ENCODE data around the gene RASGRF1. TPM values are rescaled to one million over a fixed set of nuclear protein-coding genes. Genes with fewer than 3 reads are reported as not detected.

RASGRF1 gene
- total RNA-seq, 1 donor from 2014 or later = under 0.01 TPM

GRCh38 chr15:78984041-78984440 lies 106.5 kb downstream of the RASGRF1 start:
- TF ChIP-seq, protein P1, sequence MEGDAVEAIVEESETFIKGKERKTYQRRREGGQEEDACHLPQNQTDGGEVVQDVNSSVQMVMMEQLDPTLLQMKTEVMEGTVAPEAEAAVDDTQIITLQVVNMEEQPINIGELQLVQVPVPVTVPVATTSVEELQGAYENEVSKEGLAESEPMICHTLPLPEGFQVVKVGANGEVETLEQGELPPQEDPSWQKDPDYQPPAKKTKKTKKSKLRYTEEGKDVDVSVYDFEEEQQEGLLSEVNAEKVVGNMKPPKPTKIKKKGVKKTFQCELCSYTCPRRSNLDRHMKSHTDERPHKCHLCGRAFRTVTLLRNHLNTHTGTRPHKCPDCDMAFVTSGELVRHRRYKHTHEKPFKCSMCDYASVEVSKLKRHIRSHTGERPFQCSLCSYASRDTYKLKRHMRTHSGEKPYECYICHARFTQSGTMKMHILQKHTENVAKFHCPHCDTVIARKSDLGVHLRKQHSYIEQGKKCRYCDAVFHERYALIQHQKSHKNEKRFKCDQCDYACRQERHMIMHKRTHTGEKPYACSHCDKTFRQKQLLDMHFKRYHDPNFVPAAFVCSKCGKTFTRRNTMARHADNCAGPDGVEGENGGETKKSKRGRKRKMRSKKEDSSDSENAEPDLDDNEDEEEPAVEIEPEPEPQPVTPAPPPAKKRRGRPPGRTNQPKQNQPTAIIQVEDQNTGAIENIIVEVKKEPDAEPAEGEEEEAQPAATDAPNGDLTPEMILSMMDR (IDR thresholded peaks at IDR 0.05; ENCODE audit: insufficient read depth, low read length, severe bottlenecking) = no peak
- no peaks in the 10 kb centered on the region for H3K36me3 ChIP-seq (ENCODE audit: control insufficient read depth, insufficient read depth, low read length)
- no peak overlapping the region for H3K4me3 ChIP-seq (ENCODE audit: low read depth, low read length)
- DNase-seq (ENCODE audit: low read depth) (no peak), FAIRE-seq (no peak)
- H3K27me3 ChIP-seq (ENCODE audit: control insufficient read depth, insufficient read depth, low read length) = no peaks in the 10 kb centered on the region

GRCh38 chr15:78983146-78983918 lies 107.2 kb downstream of the RASGRF1 start:
- no peak overlapping the region for H3K4me3 ChIP-seq (ENCODE audit: low read depth, low read length)
- H3K27me3 ChIP-seq (ENCODE audit: control insufficient read depth, insufficient read depth, low read length) = no peaks in the 10 kb centered on the region
- no peaks in the 10 kb centered on the region for H3K36me3 ChIP-seq (ENCODE audit: control insufficient read depth, insufficient read depth, low read length)
- no peak for DNase-seq (ENCODE audit: low read depth)
- TF ChIP-seq, protein P1 (IDR thresholded peaks at IDR 0.05; ENCODE audit: insufficient read depth, low read length, severe bottlenecking) = no peak
- FAIRE-seq = no peak

- FAIRE-seq (no peak), DNase-seq (ENCODE audit: low read depth) (no peak)
- no peak overlapping the region for H3K4me3 ChIP-seq (ENCODE audit: low read depth, low read length)
- H3K36me3 ChIP-seq (ENCODE audit: control insufficient read depth, insufficient read depth, low read length) = no peaks in the 10 kb centered on the region
- no peaks in the 10 kb centered on the region for H3K27me3 ChIP-seq (ENCODE audit: control insufficient read depth, insufficient read depth, low read length)
- TF ChIP-seq, protein P1 (IDR thresholded peaks at IDR 0.05; ENCODE audit: insufficient read depth, low read length, severe bottlenecking) = no peak
Observed at GRCh38 chr15:78982736-78983135, 107.8 kb downstream of the RASGRF1 start.

- TF ChIP-seq, protein P1 (IDR thresholded peaks at IDR 0.05; ENCODE audit: insufficient read depth, low read length, severe bottlenecking) = no peak
- Histone ChIP-seq H3K27me3 (ENCODE audit: control insufficient read depth, insufficient read depth, low read length) (no peaks in the 10 kb centered on the region), H3K4me3 (ENCODE audit: low read depth, low read length) (no peak overlapping the region), H3K36me3 (ENCODE audit: control insufficient read depth, insufficient read depth, low read length) (no peaks in the 10 kb centered on the region)
- DNase-seq (ENCODE audit: low read depth) (no peak), FAIRE-seq (no peak)
Observed at GRCh38 chr15:78981532-78982313, 108.9 kb downstream of the RASGRF1 start.

GRCh38 chr15:78979456-78980320 lies 110.9 kb downstream of the RASGRF1 start:
- H3K27me3 ChIP-seq (ENCODE audit: control insufficient read depth, insufficient read depth, low read length) = no peaks in the 10 kb centered on the region
- no peaks in the 10 kb centered on the region for H3K36me3 ChIP-seq (ENCODE audit: control insufficient read depth, insufficient read depth, low read length)
- no peak for FAIRE-seq
- peak; percentile 82 for DNase-seq (ENCODE audit: low read depth)
- no peak overlapping the region for H3K4me3 ChIP-seq (ENCODE audit: low read depth, low read length)
- TF ChIP-seq, protein P1 (IDR thresholded peaks at IDR 0.05; ENCODE audit: insufficient read depth, low read length, severe bottlenecking) = peak; percentile 85

Measured in bronchial epithelial cell (primary cell).